Fibroblast of villous mesenchyme (primary cell): ENCODE data around the gene CCSER2. TPM values are rescaled to one million over a fixed set of nuclear protein-coding genes. Genes with fewer than 3 reads are reported as not detected.
"Not testable (repeated sequence)": the region's sequence is repeated elsewhere in the genome, so short reads cannot be mapped to it uniquely, and the experiment has no call there.

ENCODE experiments used
- DNase-seq: peaks from one replicate; pipeline ENCODE4 v3.0.0-alpha.2; 2010; ENCODE audit warnings: low read depth
- H3K4me3 ChIP-seq: 2 replicates; pipeline ENCODE4 v1.5.1; 2011; ENCODE audit warnings: low read depth, mild to moderate bottlenecking, low read length
- total RNA-seq: library from RNA; depleted of rRNA; stranded (reverse); fragments of >200 nt; gene quantifications from 2 replicates; pipeline ENCODE4 v1.2.3, GENCODE V29; 2012
- TF ChIP-seq, protein P1 (sequence below): IDR thresholded peaks from 2 replicates; pipeline ENCODE4 v1.5.1; 2012; ENCODE audit warnings: low read depth, mild to moderate bottlenecking, low read length; ENCODE audit not compliant: insufficient read depth

The CCSER2 gene
- total RNA-seq, 1 donor = 48.4 TPM

DNA sequence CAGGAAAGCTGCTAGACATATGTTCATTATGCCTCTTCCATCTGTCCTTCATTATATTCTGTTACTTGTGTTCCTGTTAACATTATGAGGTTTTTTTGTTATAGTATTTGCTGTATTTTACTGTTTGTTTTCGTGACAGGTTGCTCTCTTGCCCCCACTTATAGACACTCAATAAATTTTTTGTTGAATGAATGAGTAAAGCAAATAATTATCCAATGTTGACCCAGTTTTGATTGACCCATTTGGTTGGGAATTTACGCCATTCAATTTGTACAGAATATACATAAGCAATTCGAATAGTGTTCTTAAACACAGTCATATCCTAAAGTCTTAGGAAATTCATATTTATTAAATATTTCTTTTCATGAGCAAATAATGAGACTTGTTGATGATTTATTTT is 11.8 kb downstream of the CCSER2 start:
- no peak overlapping the region for H3K4me3 ChIP-seq
- TF ChIP-seq, protein P1, sequence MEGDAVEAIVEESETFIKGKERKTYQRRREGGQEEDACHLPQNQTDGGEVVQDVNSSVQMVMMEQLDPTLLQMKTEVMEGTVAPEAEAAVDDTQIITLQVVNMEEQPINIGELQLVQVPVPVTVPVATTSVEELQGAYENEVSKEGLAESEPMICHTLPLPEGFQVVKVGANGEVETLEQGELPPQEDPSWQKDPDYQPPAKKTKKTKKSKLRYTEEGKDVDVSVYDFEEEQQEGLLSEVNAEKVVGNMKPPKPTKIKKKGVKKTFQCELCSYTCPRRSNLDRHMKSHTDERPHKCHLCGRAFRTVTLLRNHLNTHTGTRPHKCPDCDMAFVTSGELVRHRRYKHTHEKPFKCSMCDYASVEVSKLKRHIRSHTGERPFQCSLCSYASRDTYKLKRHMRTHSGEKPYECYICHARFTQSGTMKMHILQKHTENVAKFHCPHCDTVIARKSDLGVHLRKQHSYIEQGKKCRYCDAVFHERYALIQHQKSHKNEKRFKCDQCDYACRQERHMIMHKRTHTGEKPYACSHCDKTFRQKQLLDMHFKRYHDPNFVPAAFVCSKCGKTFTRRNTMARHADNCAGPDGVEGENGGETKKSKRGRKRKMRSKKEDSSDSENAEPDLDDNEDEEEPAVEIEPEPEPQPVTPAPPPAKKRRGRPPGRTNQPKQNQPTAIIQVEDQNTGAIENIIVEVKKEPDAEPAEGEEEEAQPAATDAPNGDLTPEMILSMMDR = no peak
- DNase-seq = no peak

DNA sequence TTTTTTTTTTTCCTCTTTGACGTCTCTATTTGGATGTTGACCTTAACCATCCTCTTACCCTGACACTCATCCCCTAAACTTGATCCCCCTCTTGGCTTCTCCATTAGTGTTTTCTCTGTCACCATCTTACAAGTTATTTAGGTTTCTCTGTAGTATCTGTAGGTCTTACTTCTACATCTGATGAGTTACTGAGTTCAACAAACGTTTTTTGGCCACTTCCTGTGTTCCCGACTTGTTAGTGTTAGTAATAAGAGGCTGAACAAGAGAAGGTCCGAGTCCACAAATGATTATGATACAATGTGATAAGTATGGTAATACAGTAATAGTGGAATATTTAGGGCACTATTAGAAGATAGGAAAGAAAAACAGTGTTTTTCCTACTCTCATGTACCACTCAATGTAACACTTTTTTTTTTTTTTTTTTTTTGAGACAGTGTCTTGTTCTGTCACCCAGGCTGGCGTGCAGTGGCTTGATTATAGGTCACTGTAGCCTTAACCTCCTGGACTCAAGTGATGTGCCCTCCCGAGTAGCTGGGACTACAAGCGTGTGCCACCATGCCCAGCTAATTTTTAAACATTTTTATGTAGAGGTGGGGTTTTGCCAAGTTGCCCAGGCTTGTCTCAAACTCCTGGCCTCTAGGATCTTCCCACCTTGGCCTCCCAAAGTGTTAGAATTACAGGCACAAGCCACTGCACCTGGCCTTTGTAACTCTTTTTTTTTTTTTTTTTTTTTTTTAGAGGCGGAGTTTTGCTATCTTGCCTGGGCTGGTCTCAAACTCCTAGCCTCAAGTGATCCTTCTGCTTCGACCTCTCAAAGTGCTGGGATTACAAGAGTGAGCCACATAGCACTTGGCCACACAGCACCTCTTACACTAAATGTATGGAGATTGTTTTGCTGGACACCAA is 12.5 kb downstream of the CCSER2 start:
- TF ChIP-seq, protein P1 = no peak
- DNase-seq = no peak
- no peak overlapping the region for H3K4me3 ChIP-seq

DNA sequence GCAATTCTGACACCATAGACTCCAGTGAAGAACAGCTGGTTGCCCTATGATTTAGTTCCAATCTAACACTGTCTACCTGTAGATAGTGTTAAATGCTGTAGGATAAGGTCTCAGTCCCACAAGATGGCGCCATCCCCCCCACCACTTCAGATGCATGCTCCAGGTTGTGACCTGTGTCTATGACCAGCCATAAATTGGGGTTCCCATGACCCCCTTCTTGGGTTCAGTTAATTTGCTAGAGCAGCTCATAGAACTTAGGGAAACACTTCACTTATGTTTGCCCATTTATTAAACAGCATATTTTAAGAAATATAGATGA is 13.1 kb downstream of the CCSER2 start:
- no peak overlapping the region for H3K4me3 ChIP-seq
- TF ChIP-seq, protein P1 = no peak
- no peak for DNase-seq

DNA sequence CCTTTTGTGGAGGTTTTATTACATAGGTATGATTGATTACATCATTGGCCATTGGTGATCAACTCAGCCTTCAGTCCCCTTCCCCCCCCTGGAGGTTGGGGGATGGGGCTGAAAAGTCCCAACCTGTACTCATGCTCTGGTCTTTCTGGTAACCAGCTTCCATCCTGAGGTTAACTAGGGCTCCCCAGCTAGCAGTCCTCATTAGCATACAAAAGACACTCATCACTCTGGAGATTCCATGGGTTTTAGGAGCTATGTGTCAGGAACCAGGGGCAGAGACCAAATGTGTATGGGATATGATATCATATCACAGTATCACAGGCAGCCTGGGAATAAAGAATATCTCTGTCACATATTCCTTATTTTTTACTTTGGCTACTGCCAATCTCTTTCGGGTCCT is 13.6 kb downstream of the CCSER2 start:
- DNase-seq = no peak
- H3K4me3 ChIP-seq = no peak overlapping the region
- TF ChIP-seq, protein P1 = no peak

DNA sequence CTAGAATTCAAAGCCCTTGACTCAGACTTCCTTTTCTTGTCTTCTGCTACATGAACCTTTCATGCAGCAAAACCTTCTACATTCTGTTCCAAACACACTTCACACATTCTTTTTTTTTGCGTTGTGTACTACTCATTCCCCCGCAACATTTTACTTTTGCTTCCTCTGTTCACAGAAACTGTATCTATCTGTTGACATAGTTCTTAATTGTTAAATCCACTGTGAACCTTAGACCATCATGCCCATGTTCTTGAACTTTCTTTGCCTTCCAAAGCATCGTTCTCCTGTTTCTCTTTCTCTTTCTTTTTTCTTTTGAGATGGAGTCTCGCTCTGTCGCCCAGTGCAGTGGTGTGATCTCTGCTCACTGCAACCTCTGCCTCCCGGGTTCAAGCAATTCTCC is 14.2 kb downstream of the CCSER2 start:
- no peak overlapping the region for H3K4me3 ChIP-seq
- no peak for DNase-seq
- TF ChIP-seq, protein P1 = no peak

DNA sequence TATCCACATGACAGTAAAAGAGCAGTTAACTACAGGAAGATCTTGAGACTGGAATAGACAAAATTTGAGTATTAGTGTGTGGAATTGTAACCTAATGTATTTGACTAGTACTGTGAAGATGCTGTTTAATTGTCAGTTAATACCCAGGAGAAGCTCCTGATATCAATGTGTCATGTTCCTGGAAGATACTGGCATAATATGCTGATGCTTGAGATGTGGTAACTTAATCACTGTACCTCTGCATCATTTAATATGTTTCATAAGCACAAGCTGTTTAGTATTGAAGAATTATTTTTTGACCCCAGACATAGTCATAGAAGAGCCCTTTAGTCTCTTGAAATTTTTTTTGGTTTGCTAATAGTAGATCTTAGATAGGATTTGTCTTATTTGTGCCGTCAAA is 15.4 kb downstream of the CCSER2 start:
- H3K4me3 ChIP-seq = no peak overlapping the region
- DNase-seq = no peak
- TF ChIP-seq, protein P1 = no peak

DNA sequence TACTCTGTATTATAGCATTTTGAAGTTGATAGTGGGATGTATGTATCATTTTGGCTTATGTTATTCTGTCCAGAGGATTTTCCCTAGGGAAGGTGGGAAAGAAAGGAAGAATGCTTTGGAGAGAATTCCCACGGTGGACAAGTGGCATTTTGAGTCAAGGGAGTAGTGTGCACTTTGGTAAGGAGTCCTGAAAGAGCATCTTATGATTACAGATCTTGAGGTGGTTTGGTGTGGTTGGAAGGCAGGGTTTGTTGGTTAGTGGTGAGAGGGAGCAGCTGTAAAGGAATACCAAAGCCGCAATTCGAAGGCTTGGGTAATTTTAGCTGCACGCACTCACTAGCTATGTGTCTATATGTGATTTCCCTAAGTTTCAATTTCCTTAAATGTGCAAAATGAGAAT is 16.1 kb downstream of the CCSER2 start:
- H3K4me3 ChIP-seq = no peak overlapping the region
- TF ChIP-seq, protein P1 = no peak
- DNase-seq = no peak

DNA sequence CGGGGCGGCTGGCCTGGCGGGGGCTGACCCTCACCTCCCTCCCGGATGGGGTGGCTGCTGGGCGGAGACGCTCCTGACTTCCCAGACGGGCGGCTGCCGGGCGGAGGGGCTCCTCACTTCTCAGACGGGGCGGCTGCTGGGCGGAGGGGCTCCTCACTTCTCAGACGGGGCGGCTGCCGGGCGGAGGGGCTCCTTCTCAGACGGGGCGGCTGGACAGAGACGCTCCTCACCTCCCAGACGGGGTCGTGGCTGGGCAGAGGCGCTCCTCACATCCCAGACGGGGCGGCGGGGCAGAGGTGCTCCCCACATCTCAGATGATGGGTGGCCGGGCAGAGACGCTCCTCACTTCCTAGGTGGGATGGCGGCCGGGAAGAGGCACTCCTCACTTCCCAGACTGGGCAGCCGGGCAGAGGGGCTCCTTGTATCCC is 19.2 kb downstream of the CCSER2 start:
- not testable (repeated sequence) for DNase-seq, H3K4me3 ChIP-seq
